Subcutaneous abdominal adipose tissue (tissue), 5 donors: ENCODE data around the gene SPAG9.

Experiments used
- H3K27ac ChIP-seq: one replicate; pipeline ENCODE4 v1.7.0; 2013; ENCODE audit warnings: low read depth, mild to moderate bottlenecking, inconsistent platforms, low read length, moderate library complexity
- H3K27me3 ChIP-seq, 5 donors: one replicate each; pipeline ENCODE4 v1.7.0; 2013; ENCODE audit warnings: low read length in 5 of 5, inconsistent platforms in 1 of 5; ENCODE audit not compliant: control insufficient read depth in 5 of 5, insufficient read depth in 4 of 5
- H3K36me3 ChIP-seq, 5 donors: one replicate each; pipeline ENCODE4 v1.7.0; 2013; ENCODE audit warnings: low read length in 5 of 5; ENCODE audit not compliant: control insufficient read depth in 5 of 5, insufficient read depth in 5 of 5
- H3K4me1 ChIP-seq, 5 donors: one replicate each; pipeline ENCODE4 v1.7.0; 2013; ENCODE audit warnings: low read length in 5 of 5, mild to moderate bottlenecking in 3 of 5, moderate library complexity in 1 of 5; ENCODE audit not compliant: control insufficient read depth in 5 of 5, insufficient read depth in 5 of 5
- H3K4me3 ChIP-seq, 5 donors: one replicate each; pipeline ENCODE4 v1.7.0; 2013; ENCODE audit warnings: low read length in 5 of 5, low read depth in 1 of 5
- H3K9ac ChIP-seq, 5 donors: one replicate each; pipeline ENCODE4 v1.7.0; 2013; ENCODE audit warnings: low read length in 5 of 5, mild to moderate bottlenecking in 4 of 5, moderate library complexity in 3 of 5
- H3K9me3 ChIP-seq, 5 donors: one replicate each; pipeline ENCODE4 v1.7.0; 2013; ENCODE audit warnings: low read length in 5 of 5; ENCODE audit not compliant: control insufficient read depth in 5 of 5
- donor health status: healthy.
- donor health status: healthy.
- donor health status: healthy.
- donor health status: healthy.
- donor health status: healthy.

The SPAG9 gene

GRCh38 chr17:50922721-50923405 lies 197.8 kb downstream of the SPAG9 start:
- no peaks in the 10 kb centered on the region for H3K27me3 ChIP-seq
- no peak overlapping the region for H3K9ac ChIP-seq
- H3K4me1 ChIP-seq: peaks cover 2 to 21% (median 20%) of the 10 kb centered on the region in 5 donors
- no peak overlapping the region for H3K27ac ChIP-seq
- H3K36me3 ChIP-seq: no peaks in the 10 kb centered on the region
- H3K4me3 ChIP-seq: no peak overlapping the region
- no peaks in the 10 kb centered on the region for H3K9me3 ChIP-seq

GRCh38 chr17:50922107-50922506 lies 198.6 kb downstream of the SPAG9 start:
- H3K9ac ChIP-seq: no peak overlapping the region
- H3K27me3 ChIP-seq: no peaks in the 10 kb centered on the region
- H3K4me3 ChIP-seq: no peak overlapping the region
- no peak overlapping the region for H3K27ac ChIP-seq
- H3K4me1 ChIP-seq: peaks cover 2 to 29% (median 27%) of the 10 kb centered on the region in 5 donors
- no peaks in the 10 kb centered on the region for H3K36me3 ChIP-seq
- no peaks in the 10 kb centered on the region for H3K9me3 ChIP-seq

GRCh38 chr17:50920891-50921586 lies 199.6 kb downstream of the SPAG9 start:
- H3K9ac ChIP-seq: no peak overlapping the region
- H3K36me3 ChIP-seq: no peaks in the 10 kb centered on the region
- H3K4me1 ChIP-seq: peaks cover 2 to 38% (median 30%) of the 10 kb centered on the region in 5 donors
- H3K9me3 ChIP-seq: no peaks in the 10 kb centered on the region
- no peak overlapping the region for H3K27ac ChIP-seq
- no peaks in the 10 kb centered on the region for H3K27me3 ChIP-seq
- H3K4me3 ChIP-seq: no peak overlapping the region

- Histone ChIP-seq H3K4me3 (no peak overlapping the region), H3K36me3 (no peaks in the 10 kb centered on the region), H3K9ac (no peak overlapping the region), H3K9me3 (no peaks in the 10 kb centered on the region), H3K27ac (no peak overlapping the region), H3K4me1 (peaks cover 2 to 38% (median 30%) of the 10 kb centered on the region in 5 donors), H3K27me3 (no peaks in the 10 kb centered on the region)
Measured at GRCh38 chr17:50920041-50920410, 200.6 kb downstream of the SPAG9 start.

GRCh38 chr17:50919321-50920040 lies 201.2 kb downstream of the SPAG9 start:
- no peak overlapping the region for H3K27ac ChIP-seq
- H3K36me3 ChIP-seq: no peaks in the 10 kb centered on the region
- no peak overlapping the region for H3K4me3 ChIP-seq
- no peaks in the 10 kb centered on the region for H3K9me3 ChIP-seq
- no peaks in the 10 kb centered on the region for H3K27me3 ChIP-seq
- H3K9ac ChIP-seq: no peak overlapping the region
- peaks cover 2 to 38% (median 30%) of the 10 kb centered on the region in 5 donors for H3K4me1 ChIP-seq

- H3K4me1 ChIP-seq: peaks cover 2 to 38% (median 30%) of the 10 kb centered on the region in 5 donors
- H3K36me3 ChIP-seq: no peaks in the 10 kb centered on the region
- no peak overlapping the region for H3K27ac ChIP-seq
- H3K4me3 ChIP-seq: no peak overlapping the region
- no peaks in the 10 kb centered on the region for H3K27me3 ChIP-seq
- no peak overlapping the region for H3K9ac ChIP-seq
- no peaks in the 10 kb centered on the region for H3K9me3 ChIP-seq
Measured at GRCh38 chr17:50918933-50919296, 201.8 kb downstream of the SPAG9 start.

GRCh38 chr17:50918071-50918932 lies 202.4 kb downstream of the SPAG9 start:
- peaks cover 2 to 38% (median 30%) of the 10 kb centered on the region in 5 donors for H3K4me1 ChIP-seq
- no peak overlapping the region for H3K9ac ChIP-seq
- H3K4me3 ChIP-seq: no peak overlapping the region
- no peaks in the 10 kb centered on the region for H3K9me3 ChIP-seq
- no peaks in the 10 kb centered on the region for H3K36me3 ChIP-seq
- no peaks in the 10 kb centered on the region for H3K27me3 ChIP-seq
- H3K27ac ChIP-seq: no peak overlapping the region

- Histone ChIP-seq H3K9me3 (no peaks in the 10 kb centered on the region), H3K9ac (no peak overlapping the region), H3K4me1 (peaks cover 2 to 38% (median 30%) of the 10 kb centered on the region in 5 donors)
Measured at GRCh38 chr17:50917418-50917743, 203.3 kb downstream of the SPAG9 start.

GRCh38 chr17:50916708-50917417 lies 203.8 kb downstream of the SPAG9 start:
- no peaks in the 10 kb centered on the region for H3K36me3 ChIP-seq
- H3K27me3 ChIP-seq: no peaks in the 10 kb centered on the region
- H3K9ac ChIP-seq: peak overlapping the region in 1 of 5 donors; percentile 48
- H3K9me3 ChIP-seq: no peaks in the 10 kb centered on the region
- no peak overlapping the region for H3K27ac ChIP-seq
- no peak overlapping the region for H3K4me3 ChIP-seq
- peaks cover 2 to 38% (median 30%) of the 10 kb centered on the region in 5 donors for H3K4me1 ChIP-seq

More at GRCh38 chr17:50917418-50917743, 203.3 kb downstream of the SPAG9 start:
- no peaks in the 10 kb centered on the region for H3K36me3 ChIP-seq
- H3K4me3 ChIP-seq: no peak overlapping the region
- no peaks in the 10 kb centered on the region for H3K27me3 ChIP-seq
- no peak overlapping the region for H3K27ac ChIP-seq
